ENCODE measurements around the gene CDK9. TPM values are rescaled to one million over a fixed set of nuclear protein-coding genes. Genes with fewer than 3 reads are reported as not detected.

The CDK9 gene
- total and polyA plus RNA-seq, 10 of the 15 experiments (the other 5 are each of a cell fraction or from before 2014, with no cell fraction given) = 7.3 to 92.6 (median 51.6) TPM

DNA sequence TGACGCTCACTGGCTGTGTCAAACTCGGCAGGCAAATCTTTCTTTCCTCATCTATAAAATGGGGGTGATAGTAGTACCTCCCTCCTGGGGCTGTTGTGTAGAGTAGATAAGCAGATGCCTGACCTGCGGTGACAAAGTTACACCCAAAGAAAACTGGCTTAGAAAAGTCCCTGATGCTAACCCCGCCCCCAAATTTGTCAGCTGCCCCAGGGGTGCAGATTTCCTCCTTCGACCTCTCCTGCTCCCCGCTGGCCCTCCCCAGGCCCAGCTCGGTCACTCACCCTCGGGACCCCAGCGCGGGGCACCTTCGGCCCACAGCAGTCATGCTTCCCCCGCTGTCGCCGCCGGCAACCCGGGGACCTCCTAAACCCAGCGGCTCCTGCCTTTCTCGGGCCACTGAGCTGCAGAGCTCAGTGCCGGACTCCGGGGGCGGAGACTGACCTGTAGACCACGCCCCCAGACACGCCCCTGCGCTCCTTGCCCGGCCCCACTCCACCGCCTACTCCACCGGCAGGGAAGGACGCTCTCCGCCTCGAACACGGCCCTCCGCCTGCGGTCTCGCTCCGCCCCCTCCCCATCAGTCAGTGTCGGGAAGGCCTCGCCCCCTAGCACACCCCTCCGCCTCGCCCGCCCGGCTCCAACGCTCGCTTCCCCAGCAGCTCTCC, 14.8 kb upstream of the CDK9 start (continued):
- TF ChIP-seq, protein P1, sequence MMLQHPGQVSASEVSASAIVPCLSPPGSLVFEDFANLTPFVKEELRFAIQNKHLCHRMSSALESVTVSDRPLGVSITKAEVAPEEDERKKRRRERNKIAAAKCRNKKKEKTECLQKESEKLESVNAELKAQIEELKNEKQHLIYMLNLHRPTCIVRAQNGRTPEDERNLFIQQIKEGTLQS (IDR thresholded peaks at IDR 0.05; ENCODE audit: borderline replicate concordance, extremely low read depth, low read depth, low read length) = no peak
- TF ChIP-seq, protein P2, sequence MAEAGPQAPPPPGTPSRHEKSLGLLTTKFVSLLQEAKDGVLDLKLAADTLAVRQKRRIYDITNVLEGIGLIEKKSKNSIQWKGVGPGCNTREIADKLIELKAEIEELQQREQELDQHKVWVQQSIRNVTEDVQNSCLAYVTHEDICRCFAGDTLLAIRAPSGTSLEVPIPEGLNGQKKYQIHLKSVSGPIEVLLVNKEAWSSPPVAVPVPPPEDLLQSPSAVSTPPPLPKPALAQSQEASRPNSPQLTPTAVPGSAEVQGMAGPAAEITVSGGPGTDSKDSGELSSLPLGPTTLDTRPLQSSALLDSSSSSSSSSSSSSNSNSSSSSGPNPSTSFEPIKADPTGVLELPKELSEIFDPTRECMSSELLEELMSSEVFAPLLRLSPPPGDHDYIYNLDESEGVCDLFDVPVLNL (IDR thresholded peaks at IDR 0.05; ENCODE audit: low read depth, low read length) = no peak
- TF ChIP-seq SMARCA5 (IDR thresholded peaks at IDR 0.05) (no peak), CBX3 (IDR thresholded peaks at IDR 0.05; ENCODE audit: borderline replicate concordance, low read depth) (no peak), SRF (IDR thresholded peaks at IDR 0.05; ENCODE audit: low read depth in 2 of 2, low read length in 2 of 2) (no peak), TARDBP (IDR thresholded peaks at IDR 0.05; ENCODE audit: borderline replicate concordance) (no peak), SP1 (IDR thresholded peaks at IDR 0.05; ENCODE audit: low read depth, low read length) (peak; percentile 76), MYC (IDR thresholded peaks at IDR 0.05; ENCODE audit: insufficient read depth, insufficient read length, insufficient replicate concordance, low read length, severe bottlenecking) (no peak), PAX5 (IDR thresholded peaks at IDR 0.05; ENCODE audit: borderline replicate concordance, low read depth, low read length) (peak; percentile 14; the same call in 1 of the 2 replicates), MTA2 (IDR thresholded peaks at IDR 0.05; ENCODE audit: low read depth) (no peak), CHD2 (IDR thresholded peaks at IDR 0.05; ENCODE audit: borderline replicate concordance, low read depth, low read length) (peak; percentile 56; the same call in 1 of the 2 replicates), JUND (IDR thresholded peaks at IDR 0.05; ENCODE audit: low read depth, low read length) (no peak), NFYB (IDR thresholded peaks at IDR 0.05; ENCODE audit: insufficient read depth, low read depth, low read length) (no peak), CHD4 (IDR thresholded peaks at IDR 0.05) (no peak), GABPA (IDR thresholded peaks at IDR 0.05; ENCODE audit: low read depth) (no peak), JUNB (IDR thresholded peaks at IDR 0.05) (no peak), GATAD2B (conservative IDR thresholded peaks at IDR 0.05; ENCODE audit: low read depth) (no peak), SMAD1 (IDR thresholded peaks at IDR 0.05; ENCODE audit: low read depth, partially characterized antibody) (no peak), ZSCAN29 (IDR thresholded peaks at IDR 0.05) (no peak), BMI1 (IDR thresholded peaks at IDR 0.05; ENCODE audit: borderline replicate concordance) (no peak), NR2C1 (IDR thresholded peaks at IDR 0.05) (no peak), SPI1 (IDR thresholded peaks at IDR 0.05; ENCODE audit: borderline replicate concordance, insufficient read depth, low read depth, low read length) (no peak)
- TF ChIP-seq, protein P3, sequence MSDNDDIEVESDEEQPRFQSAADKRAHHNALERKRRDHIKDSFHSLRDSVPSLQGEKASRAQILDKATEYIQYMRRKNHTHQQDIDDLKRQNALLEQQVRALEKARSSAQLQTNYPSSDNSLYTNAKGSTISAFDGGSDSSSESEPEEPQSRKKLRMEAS (IDR thresholded peaks at IDR 0.05; ENCODE audit: low read depth, low read length) = peak; percentile 60
- TF ChIP-seq, protein P4, sequence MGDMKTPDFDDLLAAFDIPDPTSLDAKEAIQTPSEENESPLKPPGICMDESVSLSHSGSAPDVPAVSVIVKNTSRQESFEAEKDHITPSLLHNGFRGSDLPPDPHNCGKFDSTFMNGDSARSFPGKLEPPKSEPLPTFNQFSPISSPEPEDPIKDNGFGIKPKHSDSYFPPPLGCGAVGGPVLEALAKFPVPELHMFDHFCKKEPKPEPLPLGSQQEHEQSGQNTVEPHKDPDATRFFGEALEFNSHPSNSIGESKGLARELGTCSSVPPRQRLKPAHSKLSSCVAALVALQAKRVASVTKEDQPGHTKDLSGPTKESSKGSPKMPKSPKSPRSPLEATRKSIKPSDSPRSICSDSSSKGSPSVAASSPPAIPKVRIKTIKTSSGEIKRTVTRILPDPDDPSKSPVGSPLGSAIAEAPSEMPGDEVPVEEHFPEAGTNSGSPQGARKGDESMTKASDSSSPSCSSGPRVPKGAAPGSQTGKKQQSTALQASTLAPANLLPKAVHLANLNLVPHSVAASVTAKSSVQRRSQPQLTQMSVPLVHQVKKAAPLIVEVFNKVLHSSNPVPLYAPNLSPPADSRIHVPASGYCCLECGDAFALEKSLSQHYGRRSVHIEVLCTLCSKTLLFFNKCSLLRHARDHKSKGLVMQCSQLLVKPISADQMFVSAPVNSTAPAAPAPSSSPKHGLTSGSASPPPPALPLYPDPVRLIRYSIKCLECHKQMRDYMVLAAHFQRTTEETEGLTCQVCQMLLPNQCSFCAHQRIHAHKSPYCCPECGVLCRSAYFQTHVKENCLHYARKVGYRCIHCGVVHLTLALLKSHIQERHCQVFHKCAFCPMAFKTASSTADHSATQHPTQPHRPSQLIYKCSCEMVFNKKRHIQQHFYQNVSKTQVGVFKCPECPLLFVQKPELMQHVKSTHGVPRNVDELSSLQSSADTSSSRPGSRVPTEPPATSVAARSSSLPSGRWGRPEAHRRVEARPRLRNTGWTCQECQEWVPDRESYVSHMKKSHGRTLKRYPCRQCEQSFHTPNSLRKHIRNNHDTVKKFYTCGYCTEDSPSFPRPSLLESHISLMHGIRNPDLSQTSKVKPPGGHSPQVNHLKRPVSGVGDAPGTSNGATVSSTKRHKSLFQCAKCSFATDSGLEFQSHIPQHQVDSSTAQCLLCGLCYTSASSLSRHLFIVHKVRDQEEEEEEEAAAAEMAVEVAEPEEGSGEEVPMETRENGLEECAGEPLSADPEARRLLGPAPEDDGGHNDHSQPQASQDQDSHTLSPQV (IDR thresholded peaks at IDR 0.05) = no peak
- TF ChIP-seq, protein P5, sequence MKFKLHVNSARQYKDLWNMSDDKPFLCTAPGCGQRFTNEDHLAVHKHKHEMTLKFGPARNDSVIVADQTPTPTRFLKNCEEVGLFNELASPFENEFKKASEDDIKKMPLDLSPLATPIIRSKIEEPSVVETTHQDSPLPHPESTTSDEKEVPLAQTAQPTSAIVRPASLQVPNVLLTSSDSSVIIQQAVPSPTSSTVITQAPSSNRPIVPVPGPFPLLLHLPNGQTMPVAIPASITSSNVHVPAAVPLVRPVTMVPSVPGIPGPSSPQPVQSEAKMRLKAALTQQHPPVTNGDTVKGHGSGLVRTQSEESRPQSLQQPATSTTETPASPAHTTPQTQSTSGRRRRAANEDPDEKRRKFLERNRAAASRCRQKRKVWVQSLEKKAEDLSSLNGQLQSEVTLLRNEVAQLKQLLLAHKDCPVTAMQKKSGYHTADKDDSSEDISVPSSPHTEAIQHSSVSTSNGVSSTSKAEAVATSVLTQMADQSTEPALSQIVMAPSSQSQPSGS (IDR thresholded peaks at IDR 0.05; ENCODE audit: low read length) = no peak
